ENCODE measurements around the gene C2orf76. TPM values are rescaled to one million over a fixed set of nuclear protein-coding genes. Genes with fewer than 3 reads are reported as not detected.
A peak's percentile ranks its signal among the peaks of the same experiment; 100 is the strongest.

C2orf76 gene
- total RNA-seq, 1 donor from 2014 or later = 11.7 TPM

GRCh38 chr2:119260646-119261492 lies 105.8 kb downstream of the C2orf76 start:
- Mint-ChIP-seq H3K4me3 (no peak overlapping the region), H3K9me3 (no peaks in the 10 kb centered on the region), H3K4me1 (ENCODE audit: unreplicated experiment) (peaks cover 15% of the 10 kb centered on the region), H3K27me3 (peaks cover 5% of the 10 kb centered on the region), H3K36me3 (no peaks in the 10 kb centered on the region), H3K27ac (no peak overlapping the region)
- no peak for DNase-seq (ENCODE audit: extremely low spot score, unreplicated experiment)
- no peak for TF ChIP-seq CTCF (conservative IDR thresholded peaks at IDR 0.05)

- Mint-ChIP-seq H3K27me3 (no peaks in the 10 kb centered on the region), H3K4me3 (no peak overlapping the region), H3K36me3 (no peaks in the 10 kb centered on the region), H3K27ac (peak overlapping the region; percentile 82), H3K4me1 (ENCODE audit: unreplicated experiment) (peaks cover 22% of the 10 kb centered on the region), H3K9me3 (no peaks in the 10 kb centered on the region)
- no peak for DNase-seq (ENCODE audit: extremely low spot score, unreplicated experiment)
- no peak for TF ChIP-seq CTCF (conservative IDR thresholded peaks at IDR 0.05)
Measured at GRCh38 chr2:119259296-119259860, 107.3 kb downstream of the C2orf76 start.

- DNase-seq (ENCODE audit: extremely low spot score, unreplicated experiment) = no peak
- H3K4me3 Mint-ChIP-seq = no peak overlapping the region
- H3K27ac Mint-ChIP-seq = no peak overlapping the region
- no peak for TF ChIP-seq CTCF (conservative IDR thresholded peaks at IDR 0.05)
- H3K9me3 Mint-ChIP-seq = no peaks in the 10 kb centered on the region
- no peaks in the 10 kb centered on the region for H3K36me3 Mint-ChIP-seq
- no peaks in the 10 kb centered on the region for H3K27me3 Mint-ChIP-seq
- H3K4me1 Mint-ChIP-seq (ENCODE audit: unreplicated experiment) = peaks cover 29% of the 10 kb centered on the region
Measured at GRCh38 chr2:119257198-119257597, 109.4 kb downstream of the C2orf76 start.

GRCh38 chr2:119256582-119256921 lies 110.1 kb downstream of the C2orf76 start:
- peak overlapping the region; percentile 77 for H3K27ac Mint-ChIP-seq
- no peak overlapping the region for H3K4me3 Mint-ChIP-seq
- no peak for TF ChIP-seq CTCF (conservative IDR thresholded peaks at IDR 0.05)
- DNase-seq (ENCODE audit: extremely low spot score, unreplicated experiment) = no peak
- no peaks in the 10 kb centered on the region for H3K27me3 Mint-ChIP-seq
- no peaks in the 10 kb centered on the region for H3K36me3 Mint-ChIP-seq
- no peaks in the 10 kb centered on the region for H3K9me3 Mint-ChIP-seq
- H3K4me1 Mint-ChIP-seq (ENCODE audit: unreplicated experiment) = peaks cover 29% of the 10 kb centered on the region

GRCh38 chr2:119255760-119256581 lies 110.7 kb downstream of the C2orf76 start:
- Mint-ChIP-seq H3K9me3 (no peaks in the 10 kb centered on the region), H3K36me3 (no peaks in the 10 kb centered on the region), H3K4me3 (no peak overlapping the region), H3K27me3 (no peaks in the 10 kb centered on the region), H3K4me1 (ENCODE audit: unreplicated experiment) (peaks cover 29% of the 10 kb centered on the region), H3K27ac (peak overlapping the region; percentile 77)
- no peak for TF ChIP-seq CTCF (conservative IDR thresholded peaks at IDR 0.05)
- no peak for DNase-seq (ENCODE audit: extremely low spot score, unreplicated experiment)
